HG02623 (cell line): ENCODE results near the gene ABCB11.
"Not testable (repeated sequence)": the region's sequence is repeated elsewhere in the genome, so short reads cannot be mapped to it uniquely, and the experiment has no call there.

Experiments used
- ATAC-seq: cut with Tn5 transposase; IDR thresholded peaks from one replicate; pipeline ENCODE4 v1.9.1; 2021; ENCODE audit warnings: moderate library complexity; ENCODE audit not compliant: unreplicated experiment

Gene ABCB11

GRCh38 chr2:169031202-169031601, at the start of gene ABCB11:
Gene ABCB11, minus strand, starts transcription at chr2:169031324. Its CDS starts 13,199 bp downstream, at chr2:169018125.
- no peak for ATAC-seq

- ATAC-seq: peak; percentile 83
These were observed 49.3 kb upstream of the ABCB11 start for GRCh38 chr2:169080250-169081069.

GRCh38 chr2:169077674-169078240, 46.6 kb upstream of the ABCB11 start:
- no peak for ATAC-seq

GRCh38 chr2:169073963-169074751, 43.0 kb upstream of the ABCB11 start:
- peak; percentile 44 for ATAC-seq

GRCh38 chr2:169073211-169073962, 42.3 kb upstream of the ABCB11 start:
- ATAC-seq: no peak

GRCh38 chr2:169072163-169072925, 41.2 kb upstream of the ABCB11 start:
- ATAC-seq: peak; percentile 46

- no peak for ATAC-seq
These were observed 40.3 kb upstream of the ABCB11 start for GRCh38 chr2:169071455-169071854.

DNA sequence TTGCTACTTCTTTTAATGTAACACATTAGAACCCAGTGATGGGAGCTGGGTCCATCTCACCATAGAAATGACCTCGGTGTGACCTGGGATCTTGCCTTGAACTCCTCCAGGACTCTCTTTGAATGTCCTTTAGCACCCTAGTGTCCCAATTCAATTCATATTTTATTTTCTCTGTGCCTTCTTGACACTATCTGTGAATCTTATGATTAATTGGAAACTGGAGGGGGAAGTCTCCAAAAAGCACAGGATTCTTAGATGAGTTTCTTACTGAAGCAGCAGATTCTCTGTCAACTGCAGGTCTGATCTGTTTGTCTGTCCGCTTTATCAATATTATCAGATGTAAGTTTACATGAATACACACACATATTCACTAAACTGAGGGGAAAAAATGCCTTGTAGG, 38.7 kb upstream of the ABCB11 start:
- ATAC-seq: no peak

- ATAC-seq: no peak
These were observed 38.2 kb upstream of the ABCB11 start, which contains the start of gene DHRS9 for GRCh38 chr2:169069341-169069740. Gene DHRS9, plus strand, starts transcription at chr2:169069563. Its CDS starts 12,019 bp downstream, at chr2:169081582.

DNA sequence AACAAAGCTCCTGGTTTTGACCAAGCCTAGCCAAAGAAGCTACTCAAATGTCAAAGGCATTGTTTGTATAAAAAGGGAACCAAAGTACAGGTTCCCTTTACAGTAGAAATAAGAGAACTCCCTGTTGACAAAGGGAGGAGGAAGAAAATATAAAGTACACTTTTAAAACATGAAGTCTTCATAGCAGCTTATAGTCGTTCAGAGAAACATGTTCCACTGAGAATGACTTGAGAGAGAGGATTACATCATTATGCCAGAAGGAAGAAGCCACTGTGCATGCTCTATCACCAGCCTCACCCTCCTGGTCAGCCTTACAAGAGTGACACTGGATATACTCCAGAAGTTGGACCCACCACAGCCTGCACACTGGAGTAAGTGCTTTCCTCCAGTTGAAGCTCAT, 35.8 kb upstream of the ABCB11 start:
- no peak for ATAC-seq

- ATAC-seq: no peak
These were observed 34.9 kb upstream of the ABCB11 start for GRCh38 chr2:169065864-169066517.

- no peak for ATAC-seq
These were observed 34.3 kb upstream of the ABCB11 start for GRCh38 chr2:169065422-169065821.

- not testable (repeated sequence) for ATAC-seq
These were observed 33.1 kb upstream of the ABCB11 start for GRCh38 chr2:169064199-169064598.

GRCh38 chr2:169054575-169054974, 23.5 kb upstream of the ABCB11 start:
- ATAC-seq: not testable (repeated sequence)

- no peak for ATAC-seq
These were observed 19.5 kb upstream of the ABCB11 start for GRCh38 chr2:169050476-169051240.

DNA sequence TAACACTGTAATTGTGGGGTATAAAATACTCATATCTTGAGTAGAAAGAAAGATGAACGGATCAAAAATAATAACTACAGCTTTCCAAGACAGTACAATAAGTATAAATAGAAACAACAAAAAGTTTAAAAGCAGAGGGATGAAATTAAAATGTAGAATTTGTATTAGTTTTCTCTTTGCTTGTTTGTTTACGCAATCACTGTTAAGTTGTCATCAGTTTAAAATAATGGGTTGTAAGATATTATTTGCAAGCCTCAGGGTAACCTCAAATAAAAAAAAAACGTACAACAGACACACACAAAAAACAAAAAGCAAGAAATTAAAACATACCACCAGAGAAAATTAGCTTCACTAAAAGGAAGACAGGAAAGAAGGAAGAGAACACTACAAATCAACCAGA, 18.0 kb upstream of the ABCB11 start:
- no peak for ATAC-seq

DNA sequence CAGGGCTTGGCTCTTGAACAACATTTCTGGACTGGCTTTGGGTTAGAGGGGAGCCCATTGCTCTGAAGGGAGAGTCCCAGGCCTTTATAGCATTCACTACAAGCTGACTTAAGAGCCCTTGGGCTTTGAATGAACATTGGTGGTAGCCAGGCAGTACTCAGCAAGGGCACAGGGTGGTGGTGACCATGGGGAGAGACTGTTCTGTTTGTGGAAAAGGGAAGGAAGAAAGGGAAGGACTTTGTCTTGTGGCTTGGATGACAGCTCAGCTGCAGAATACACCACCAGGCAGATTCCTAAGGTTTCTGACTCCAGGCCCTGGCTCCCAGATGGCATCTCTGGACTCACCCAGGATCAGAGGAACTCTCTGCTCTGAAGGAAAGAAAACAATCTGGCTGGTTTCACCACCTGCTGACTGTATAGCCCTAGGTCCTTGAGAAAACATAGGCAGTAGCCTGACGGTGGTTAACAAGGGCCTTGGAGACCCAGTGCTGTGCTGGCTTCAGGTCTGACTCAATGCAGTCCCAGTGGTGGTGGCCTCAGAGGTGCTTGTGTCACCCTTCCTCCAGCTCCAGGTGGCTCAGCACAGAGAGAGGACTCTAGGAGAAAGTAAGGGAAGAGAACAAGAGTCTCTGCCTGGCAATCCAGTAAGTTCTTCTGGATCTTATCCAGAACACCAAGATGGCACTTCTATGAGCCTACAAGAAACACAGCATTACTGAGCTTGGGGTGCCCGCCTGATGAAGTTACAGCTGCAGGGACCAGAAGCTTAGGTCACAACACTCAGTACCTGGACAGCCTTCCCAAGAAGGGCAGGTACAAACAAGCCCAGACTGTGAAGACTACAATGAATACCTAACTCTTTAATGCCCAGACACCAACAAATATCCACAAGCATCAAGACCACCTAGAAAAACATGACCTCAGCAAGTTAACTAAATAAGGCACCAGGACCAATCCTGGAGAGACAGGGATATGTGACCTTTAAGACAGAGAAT, 16.4 kb upstream of the ABCB11 start:
- ATAC-seq: no peak
